Fibroblast of mammary gland (primary cell): Measurements from ENCODE around the gene ARID3A.

ENCODE experiments used
- DNase-seq: peaks from one replicate; pipeline ENCODE4 v3.0.0-alpha.2; 2010; ENCODE audit warnings: low read depth
- H3K4me3 ChIP-seq: 2 replicates; pipeline ENCODE4 v1.5.1; 2011; ENCODE audit warnings: low read depth, mild to moderate bottlenecking, low read length, moderate library complexity; ENCODE audit not compliant: control insufficient read depth
- CTCF ChIP-seq: conservative IDR thresholded peaks from 2 replicates; pipeline ENCODE4 v1.5.1; 2011; ENCODE audit warnings: low read depth, low read length, inconsistent platforms; ENCODE audit not compliant: control insufficient read depth, insufficient read depth

Gene ARID3A

GRCh38 chr19:1016647-1017114, 90.8 kb downstream of the ARID3A start:
- H3K4me3 ChIP-seq, result no peak overlapping the region
- peak; percentile 87 for DNase-seq
- no peak for TF ChIP-seq CTCF

GRCh38 chr19:1017115-1017905, 91.5 kb downstream of the ARID3A start:
- no peak for TF ChIP-seq CTCF
- no peak overlapping the region for H3K4me3 ChIP-seq
- DNase-seq, result no peak

- H3K4me3 ChIP-seq, result no peak overlapping the region
- no peak for TF ChIP-seq CTCF
- DNase-seq, result no peak
Measured at GRCh38 chr19:1017906-1018305, 92.1 kb downstream of the ARID3A start.

- no peak for DNase-seq
- H3K4me3 ChIP-seq, result no peak overlapping the region
- TF ChIP-seq CTCF, result no peak
Measured at GRCh38 chr19:1018393-1018792, 92.6 kb downstream of the ARID3A start.

GRCh38 chr19:1018932-1019615, 93.2 kb downstream of the ARID3A start:
- DNase-seq, result no peak
- H3K4me3 ChIP-seq, result peak overlapping the region; percentile 90
- no peak for TF ChIP-seq CTCF

GRCh38 chr19:1019616-1019961, 93.8 kb downstream of the ARID3A start:
- no peak for DNase-seq
- H3K4me3 ChIP-seq, result peak overlapping the region; percentile 90
- no peak for TF ChIP-seq CTCF
